A549 (cell line): ENCODE results near the gene LMTK3. TPM values are rescaled to one million over a fixed set of nuclear protein-coding genes. Genes with fewer than 3 reads are reported as not detected.
A peak's percentile ranks its signal among the peaks of the same experiment; 100 is the strongest.

Source experiments
- CBX2 ChIP-seq: fragments of 200-600 bp; sonication (generic); IDR thresholded peaks from 2 replicates; pipeline ENCODE4 v1.6.1; 2016; ENCODE audit warnings: low read depth, mild to moderate bottlenecking, borderline replicate concordance
- CHD2 ChIP-seq: fragments of 150-350 bp; IDR thresholded peaks from 2 replicates; pipeline ENCODE4 v1.6.1; 2014; ENCODE audit warnings: low read length; ENCODE audit not compliant: partially characterized antibody
- EHF ChIP-seq: fragments of 250-450 bp; sonication (Bioruptor Pico); IDR thresholded peaks from 2 replicates; pipeline ENCODE4 v1.5.0; 2020; ENCODE audit warnings: mild to moderate bottlenecking
- ESRRA ChIP-seq: fragments of 150-350 bp; IDR thresholded peaks from 2 replicates; pipeline ENCODE4 v1.6.1; 2014; ENCODE audit warnings: mild to moderate bottlenecking, low read length, borderline replicate concordance
- FOSB ChIP-seq: fragments of 250-450 bp; sonication (Bioruptor Pico); IDR thresholded peaks from 2 replicates; pipeline ENCODE4 v1.5.0; 2020; ENCODE audit warnings: mild to moderate bottlenecking, moderate library complexity
- FOXS1 ChIP-seq: fragments of 250-450 bp; sonication (Bioruptor Pico); IDR thresholded peaks from 2 replicates; pipeline ENCODE4 v1.5.0; 2020; ENCODE audit warnings: mild to moderate bottlenecking, moderate library complexity
- GATA3 ChIP-seq: IDR thresholded peaks from 2 replicates; pipeline ENCODE4 v1.6.1; 2012; ENCODE audit warnings: borderline replicate concordance
- HEYL ChIP-seq: fragments of 250-450 bp; sonication (Bioruptor Pico); IDR thresholded peaks from 2 replicates; pipeline ENCODE4 v1.8.0; 2021; ENCODE audit warnings: mild to moderate bottlenecking, moderate library complexity
- HOXA7 ChIP-seq: fragments of 250-450 bp; sonication (Bioruptor Pico); IDR thresholded peaks from 2 replicates; pipeline ENCODE4 v1.5.0; 2020; ENCODE audit warnings: mild to moderate bottlenecking, moderate library complexity
- HOXB13 ChIP-seq: fragments of 250-450 bp; sonication (Bioruptor Pico); IDR thresholded peaks from 2 replicates; pipeline ENCODE4 v1.5.0; 2020; ENCODE audit warnings: low read depth, mild to moderate bottlenecking, moderate library complexity
- HOXB5 ChIP-seq: fragments of 250-450 bp; sonication (Bioruptor Pico); IDR thresholded peaks from 2 replicates; pipeline ENCODE4 v1.5.0; 2020; ENCODE audit warnings: mild to moderate bottlenecking, moderate library complexity
- KDM5A ChIP-seq: fragments of 200-600 bp; sonication (generic); IDR thresholded peaks from 2 replicates; pipeline ENCODE4 v1.6.1; 2016; ENCODE audit warnings: antibody characterized with exemption, mild to moderate bottlenecking
- MAZ ChIP-seq: fragments of 150-350 bp; IDR thresholded peaks from 2 replicates; pipeline ENCODE4 v1.6.1; 2014; ENCODE audit warnings: antibody characterized with exemption, low read depth, low read length, borderline replicate concordance
- NFE2L2 ChIP-seq: fragments of 150-350 bp; conservative IDR thresholded peaks from 2 replicates; pipeline ENCODE4 v1.6.1; 2014; ENCODE audit warnings: low read length
- NPAS2 ChIP-seq: fragments of 250-450 bp; sonication (Bioruptor Pico); IDR thresholded peaks from 2 replicates; pipeline ENCODE4 v1.8.0; 2022; ENCODE audit warnings: mild to moderate bottlenecking, moderate library complexity, borderline replicate concordance
- RAD21 ChIP-seq, 2 experiments: fragments of >200 bp in 1 of 2; sonication (Bioruptor Twin) in 1 of 2; formaldehyde crosslinking in 1 of 2; IDR thresholded peaks in 1 of 2; conservative IDR thresholded peaks in 1 of 2; 2 replicates in 1 of 2; 3 replicates in 1 of 2; pipeline ENCODE4 v1.6.1; 2012 to 2018; ENCODE audit warnings: inconsistent platforms in 1 of 2
- TP53 ChIP-seq: fragments of 250-450 bp; sonication (Bioruptor Pico); IDR thresholded peaks from 2 replicates; pipeline ENCODE4 v1.5.0; 2021; ENCODE audit warnings: mild to moderate bottlenecking, moderate library complexity
- ZC3H11A ChIP-seq: fragments of 450-650 bp; IDR thresholded peaks from 2 replicates; pipeline ENCODE4 v1.6.1; 2014; ENCODE audit warnings: antibody characterized with exemption, mild to moderate bottlenecking
- ZSCAN20 ChIP-seq: fragments of 250-450 bp; sonication (Bioruptor Pico); IDR thresholded peaks from 2 replicates; pipeline ENCODE4 v1.8.0; 2022; ENCODE audit warnings: mild to moderate bottlenecking, moderate library complexity
- polyA plus RNA-seq, 4 experiments: library from polyadenylated mRNA; depleted of rRNA in 3 of 4; stranded (reverse); fragments of >200 nt; fragmentation: RNase III in 1 of 4; extraction: RNeasy Plus Mini Kit Qiagen cat#74134 plus additional on column Dnase treatment in 1 of 4; gene quantifications; 2 replicates in 3 of 4; 3 replicates in 1 of 4; pipeline ENCODE4 v1.2.3, GENCODE V29; 2011 to 2017
- TF ChIP-seq, protein P1 (sequence below): IDR thresholded peaks from 2 replicates; pipeline ENCODE4 v1.6.1; 2012
- TF ChIP-seq, protein P2 (sequence below): fragments of 450-650 bp; IDR thresholded peaks from 2 replicates; pipeline ENCODE4 v1.6.1; 2014; ENCODE audit warnings: antibody characterized with exemption
- TF ChIP-seq, protein P3 (sequence below): fragments of >200 bp; sonication (Bioruptor Twin); formaldehyde crosslinking; IDR thresholded peaks from 2 replicates; pipeline ENCODE4 v1.6.1; 2016
- TF ChIP-seq, protein P4 (sequence below): fragments of 200-600 bp; sonication (generic); IDR thresholded peaks from 2 replicates; pipeline ENCODE4 v1.6.1; 2016; ENCODE audit warnings: antibody characterized with exemption, mild to moderate bottlenecking, moderate library complexity
- TF ChIP-seq, protein P5 (sequence below): fragments of 250-450 bp; sonication (Bioruptor Pico); IDR thresholded peaks from 2 replicates; pipeline ENCODE4 v1.5.0; 2020; ENCODE audit warnings: low read depth, mild to moderate bottlenecking, moderate library complexity
- TF ChIP-seq, protein P6 (sequence below): IDR thresholded peaks from 2 replicates; pipeline ENCODE4 v1.6.1; 2012

Gene LMTK3
- polyA plus RNA-seq, 2 of the 4 experiments (the other 2 are of a cell fraction): 0.62 to 6.1 TPM

DNA sequence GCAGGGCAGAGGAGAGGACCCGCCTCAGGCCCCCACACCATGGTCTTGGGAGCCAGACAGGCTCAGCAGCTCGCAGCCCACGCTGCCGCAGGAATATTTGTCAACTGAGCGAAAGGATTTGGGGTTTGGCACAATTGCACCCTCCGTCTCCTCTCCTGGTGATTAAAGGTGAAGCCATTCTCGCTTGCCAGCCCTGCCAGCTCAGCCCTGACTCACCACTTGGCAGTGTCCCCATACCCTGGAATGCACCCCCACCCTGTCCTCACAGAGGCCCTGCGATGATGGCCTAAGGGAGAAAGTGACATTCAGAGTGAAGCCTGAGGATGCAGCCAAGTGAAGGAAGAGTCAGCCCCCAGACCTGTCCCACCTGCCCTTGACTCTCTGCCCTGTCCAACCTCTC is 23.7 kb downstream of the LMTK3 start (continued):
- TF ChIP-seq, protein P1, sequence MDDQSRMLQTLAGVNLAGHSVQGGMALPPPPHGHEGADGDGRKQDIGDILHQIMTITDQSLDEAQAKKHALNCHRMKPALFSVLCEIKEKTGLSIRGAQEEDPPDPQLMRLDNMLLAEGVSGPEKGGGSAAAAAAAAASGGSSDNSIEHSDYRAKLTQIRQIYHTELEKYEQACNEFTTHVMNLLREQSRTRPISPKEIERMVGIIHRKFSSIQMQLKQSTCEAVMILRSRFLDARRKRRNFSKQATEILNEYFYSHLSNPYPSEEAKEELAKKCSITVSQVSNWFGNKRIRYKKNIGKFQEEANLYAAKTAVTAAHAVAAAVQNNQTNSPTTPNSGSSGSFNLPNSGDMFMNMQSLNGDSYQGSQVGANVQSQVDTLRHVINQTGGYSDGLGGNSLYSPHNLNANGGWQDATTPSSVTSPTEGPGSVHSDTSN: peak; percentile 59; the same call in 1 of the 2 replicates
- no peak for TF ChIP-seq NFE2L2
- TF ChIP-seq, protein P2, sequence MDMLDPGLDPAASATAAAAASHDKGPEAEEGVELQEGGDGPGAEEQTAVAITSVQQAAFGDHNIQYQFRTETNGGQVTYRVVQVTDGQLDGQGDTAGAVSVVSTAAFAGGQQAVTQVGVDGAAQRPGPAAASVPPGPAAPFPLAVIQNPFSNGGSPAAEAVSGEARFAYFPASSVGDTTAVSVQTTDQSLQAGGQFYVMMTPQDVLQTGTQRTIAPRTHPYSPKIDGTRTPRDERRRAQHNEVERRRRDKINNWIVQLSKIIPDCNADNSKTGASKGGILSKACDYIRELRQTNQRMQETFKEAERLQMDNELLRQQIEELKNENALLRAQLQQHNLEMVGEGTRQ: no peak
- peak; percentile 90 for TF ChIP-seq GATA3
- no peak for TF ChIP-seq TP53 (CRISPR knock-in tag)
- TF ChIP-seq, protein P3, sequence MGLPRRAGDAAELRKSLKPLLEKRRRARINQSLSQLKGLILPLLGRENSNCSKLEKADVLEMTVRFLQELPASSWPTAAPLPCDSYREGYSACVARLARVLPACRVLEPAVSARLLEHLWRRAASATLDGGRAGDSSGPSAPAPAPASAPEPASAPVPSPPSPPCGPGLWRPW: no peak
- no peak for TF ChIP-seq EHF (CRISPR knock-in tag)
- no peak for TF ChIP-seq HOXB13 (CRISPR knock-in tag)
- no peak for TF ChIP-seq FOSB
- TF ChIP-seq ZSCAN20: no peak
- no peak for TF ChIP-seq NPAS2 (CRISPR knock-in tag)
- no peak for TF ChIP-seq HOXB5 (CRISPR knock-in tag)
- TF ChIP-seq RAD21 (conservative IDR thresholded peaks at IDR 0.05 in 1 of 2, IDR thresholded peaks at IDR 0.05 in 1 of 2): peak; percentile 13 to 39; a peak in 2 of 5 replicates
- TF ChIP-seq KDM5A: no peak
- TF ChIP-seq HOXA7 (CRISPR knock-in tag): no peak
- 0 out of 2 replicates have a peak, but pooled peaks have one; percentile 42 for TF ChIP-seq MAZ
- TF ChIP-seq ESRRA: no peak
- TF ChIP-seq CHD2: no peak
- TF ChIP-seq HEYL (CRISPR knock-in tag): no peak
- TF ChIP-seq ZC3H11A: no peak
- TF ChIP-seq, protein P4, sequence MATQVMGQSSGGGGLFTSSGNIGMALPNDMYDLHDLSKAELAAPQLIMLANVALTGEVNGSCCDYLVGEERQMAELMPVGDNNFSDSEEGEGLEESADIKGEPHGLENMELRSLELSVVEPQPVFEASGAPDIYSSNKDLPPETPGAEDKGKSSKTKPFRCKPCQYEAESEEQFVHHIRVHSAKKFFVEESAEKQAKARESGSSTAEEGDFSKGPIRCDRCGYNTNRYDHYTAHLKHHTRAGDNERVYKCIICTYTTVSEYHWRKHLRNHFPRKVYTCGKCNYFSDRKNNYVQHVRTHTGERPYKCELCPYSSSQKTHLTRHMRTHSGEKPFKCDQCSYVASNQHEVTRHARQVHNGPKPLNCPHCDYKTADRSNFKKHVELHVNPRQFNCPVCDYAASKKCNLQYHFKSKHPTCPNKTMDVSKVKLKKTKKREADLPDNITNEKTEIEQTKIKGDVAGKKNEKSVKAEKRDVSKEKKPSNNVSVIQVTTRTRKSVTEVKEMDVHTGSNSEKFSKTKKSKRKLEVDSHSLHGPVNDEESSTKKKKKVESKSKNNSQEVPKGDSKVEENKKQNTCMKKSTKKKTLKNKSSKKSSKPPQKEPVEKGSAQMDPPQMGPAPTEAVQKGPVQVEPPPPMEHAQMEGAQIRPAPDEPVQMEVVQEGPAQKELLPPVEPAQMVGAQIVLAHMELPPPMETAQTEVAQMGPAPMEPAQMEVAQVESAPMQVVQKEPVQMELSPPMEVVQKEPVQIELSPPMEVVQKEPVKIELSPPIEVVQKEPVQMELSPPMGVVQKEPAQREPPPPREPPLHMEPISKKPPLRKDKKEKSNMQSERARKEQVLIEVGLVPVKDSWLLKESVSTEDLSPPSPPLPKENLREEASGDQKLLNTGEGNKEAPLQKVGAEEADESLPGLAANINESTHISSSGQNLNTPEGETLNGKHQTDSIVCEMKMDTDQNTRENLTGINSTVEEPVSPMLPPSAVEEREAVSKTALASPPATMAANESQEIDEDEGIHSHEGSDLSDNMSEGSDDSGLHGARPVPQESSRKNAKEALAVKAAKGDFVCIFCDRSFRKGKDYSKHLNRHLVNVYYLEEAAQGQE: no peak
- TF ChIP-seq, protein P5, sequence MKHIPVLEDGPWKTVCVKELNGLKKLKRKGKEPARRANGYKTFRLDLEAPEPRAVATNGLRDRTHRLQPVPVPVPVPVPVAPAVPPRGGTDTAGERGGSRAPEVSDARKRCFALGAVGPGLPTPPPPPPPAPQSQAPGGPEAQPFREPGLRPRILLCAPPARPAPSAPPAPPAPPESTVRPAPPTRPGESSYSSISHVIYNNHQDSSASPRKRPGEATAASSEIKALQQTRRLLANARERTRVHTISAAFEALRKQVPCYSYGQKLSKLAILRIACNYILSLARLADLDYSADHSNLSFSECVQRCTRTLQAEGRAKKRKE (CRISPR knock-in tag): no peak
- no peak for TF ChIP-seq CBX2
- TF ChIP-seq FOXS1 (CRISPR knock-in tag): no peak
- TF ChIP-seq, protein P6, sequence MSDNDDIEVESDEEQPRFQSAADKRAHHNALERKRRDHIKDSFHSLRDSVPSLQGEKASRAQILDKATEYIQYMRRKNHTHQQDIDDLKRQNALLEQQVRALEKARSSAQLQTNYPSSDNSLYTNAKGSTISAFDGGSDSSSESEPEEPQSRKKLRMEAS: peak; percentile 90
